ENCODE measurements around the gene AQP12A.
A peak's percentile ranks its signal among the peaks of the same experiment; 100 is the strongest.
"Not testable (repeated sequence)": the region's sequence is repeated elsewhere in the genome, so short reads cannot be mapped to it uniquely, and the experiment has no call there.

The AQP12A gene

GRCh38 chr2:240691631-240692420 lies at the start of gene AQP12A:
TSS of gene AQP12A (plus strand) at chr2:240691866. CDS start at chr2:240691914, 48 bp downstream.
- not testable (repeated sequence) for DNase-seq

GRCh38 chr2:240642061-240642805 lies 49.4 kb upstream of the AQP12A start:
- no peak for DNase-seq

- DNase-seq: no peak
These were observed 48.9 kb upstream of the AQP12A start for GRCh38 chr2:240642806-240643092.

GRCh38 chr2:240643093-240643810 lies 48.4 kb upstream of the AQP12A start:
- no peak for DNase-seq

DNA sequence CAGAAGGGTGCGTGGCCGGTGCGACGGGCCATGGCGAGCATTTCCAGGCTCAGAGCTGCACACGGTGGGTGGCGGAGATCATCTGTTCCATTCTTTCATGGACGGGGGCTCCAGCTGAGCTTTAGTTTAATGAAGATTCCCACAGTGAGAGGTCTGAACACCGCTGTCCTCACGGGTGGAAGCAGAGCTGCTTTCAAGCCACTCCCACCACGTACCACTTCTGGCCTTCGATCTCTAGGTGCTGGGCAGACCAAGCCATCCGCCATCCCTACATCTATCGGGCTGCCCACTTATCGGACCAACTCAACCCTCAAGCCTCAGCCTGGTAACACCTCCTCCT lies 47.9 kb upstream of the AQP12A start:
- no peak for DNase-seq

DNA sequence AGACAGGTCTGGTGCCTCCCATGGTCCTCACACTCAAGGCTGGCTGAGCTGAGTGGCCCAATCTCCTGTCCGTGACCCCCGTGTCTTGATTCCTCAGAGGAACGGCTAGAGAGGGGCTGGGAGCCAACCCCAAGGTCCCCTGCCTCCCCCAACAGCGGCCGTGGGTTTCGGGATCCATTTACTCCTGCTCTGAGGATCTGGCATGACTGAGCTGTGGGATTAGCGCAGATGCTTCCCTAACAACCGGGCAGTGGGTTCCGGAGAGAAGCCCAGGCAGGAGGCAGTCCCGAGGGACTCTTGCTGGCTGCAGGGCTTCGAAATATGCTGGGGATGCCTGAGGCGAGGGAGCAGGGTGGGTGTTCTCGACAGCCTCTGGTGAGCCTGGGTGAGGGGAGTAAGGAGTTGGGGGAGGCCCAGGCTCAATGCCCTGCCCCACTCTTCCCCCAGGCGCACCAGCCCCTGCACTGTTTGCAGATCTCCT lies 47.5 kb upstream of the AQP12A start:
- DNase-seq: no peak

DNA sequence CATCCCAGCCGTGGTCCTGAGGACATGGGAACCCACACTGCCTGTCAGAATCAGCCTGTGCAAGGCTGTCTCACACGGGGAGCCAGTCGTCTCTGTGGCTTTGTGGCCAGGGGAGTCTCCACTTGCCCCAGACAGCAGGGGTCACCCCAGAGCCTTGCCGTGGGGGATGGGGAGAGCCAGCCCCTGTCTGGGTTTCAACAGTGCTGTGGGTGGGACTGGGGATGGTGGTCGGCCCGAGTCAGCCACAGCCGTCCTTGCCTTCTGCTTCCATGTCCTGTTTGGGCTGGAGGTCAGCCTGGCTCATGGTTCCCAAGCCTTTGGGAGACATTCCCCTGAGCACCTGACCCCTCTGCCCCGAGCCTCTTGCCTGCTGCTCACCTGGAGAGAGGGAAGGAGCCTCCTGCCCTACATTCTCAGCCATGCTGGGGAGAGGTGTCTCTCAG lies 46.8 kb upstream of the AQP12A start:
- DNase-seq: no peak

GRCh38 chr2:240645346-240645745 lies 46.3 kb upstream of the AQP12A start:
- DNase-seq: no peak

GRCh38 chr2:240645801-240646175 lies 45.9 kb upstream of the AQP12A start:
- DNase-seq: no peak

- DNase-seq: peak; percentile 67
These were observed 45.3 kb upstream of the AQP12A start for GRCh38 chr2:240646176-240646899.

GRCh38 chr2:240646900-240647502 lies 44.7 kb upstream of the AQP12A start:
- DNase-seq: no peak

GRCh38 chr2:240647503-240648154 lies 44.0 kb upstream of the AQP12A start:
- DNase-seq: no peak

DNA sequence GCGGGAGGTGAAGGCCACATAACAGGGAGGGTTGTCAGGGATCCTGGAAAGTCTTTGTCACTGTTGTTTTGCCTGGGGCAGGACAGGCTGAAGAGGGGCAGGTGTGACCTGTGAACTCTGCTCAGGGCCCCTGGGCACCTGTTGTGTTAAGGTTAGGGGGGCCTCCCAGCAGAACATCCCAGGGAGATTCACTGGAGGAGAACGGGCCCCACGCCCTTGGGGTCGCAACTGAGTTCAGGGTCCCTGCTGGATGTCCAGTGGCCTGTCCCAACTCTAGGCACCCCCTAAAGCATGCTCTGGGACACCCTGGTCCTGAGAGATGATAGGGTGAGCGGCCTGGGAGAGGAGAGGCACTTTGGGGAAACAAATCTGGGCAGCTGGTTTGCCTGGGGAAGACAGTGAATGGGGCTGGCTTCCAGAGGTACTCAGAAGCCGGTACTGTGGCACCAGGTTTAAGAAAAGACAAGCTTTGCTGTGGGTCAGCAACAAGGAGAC lies 43.5 kb upstream of the AQP12A start:
- no peak for DNase-seq

DNA sequence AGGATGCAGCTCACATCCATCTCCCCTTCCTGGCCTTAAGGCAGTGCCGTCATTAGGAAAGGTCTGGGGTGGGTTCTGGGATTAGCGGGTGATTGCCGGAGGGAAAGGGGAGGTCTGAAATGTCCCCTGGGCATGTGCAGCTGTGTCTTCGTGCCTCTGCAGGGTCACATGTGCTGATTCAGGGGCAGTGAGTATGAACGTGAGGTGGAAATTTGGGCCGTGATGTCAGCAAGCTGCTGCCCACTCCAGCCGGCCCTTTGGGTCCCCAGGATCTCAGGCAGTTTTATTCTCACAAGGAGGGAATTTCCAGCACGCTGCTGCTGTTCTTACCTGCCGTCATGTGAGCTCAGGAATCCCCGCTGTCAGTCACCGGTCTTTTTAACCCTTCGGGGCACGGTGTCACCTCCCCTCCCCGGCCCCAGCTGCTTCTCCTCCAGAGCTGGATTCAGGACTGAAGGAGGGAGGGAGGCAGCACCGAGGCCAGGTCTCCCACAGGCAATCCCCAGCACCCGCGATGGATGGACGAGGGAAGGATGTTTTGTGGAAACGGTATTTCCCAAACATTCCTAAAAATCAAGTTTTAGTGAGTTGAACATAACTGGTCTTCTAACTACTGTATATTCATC lies 42.9 kb upstream of the AQP12A start:
- DNase-seq: no peak

DNA sequence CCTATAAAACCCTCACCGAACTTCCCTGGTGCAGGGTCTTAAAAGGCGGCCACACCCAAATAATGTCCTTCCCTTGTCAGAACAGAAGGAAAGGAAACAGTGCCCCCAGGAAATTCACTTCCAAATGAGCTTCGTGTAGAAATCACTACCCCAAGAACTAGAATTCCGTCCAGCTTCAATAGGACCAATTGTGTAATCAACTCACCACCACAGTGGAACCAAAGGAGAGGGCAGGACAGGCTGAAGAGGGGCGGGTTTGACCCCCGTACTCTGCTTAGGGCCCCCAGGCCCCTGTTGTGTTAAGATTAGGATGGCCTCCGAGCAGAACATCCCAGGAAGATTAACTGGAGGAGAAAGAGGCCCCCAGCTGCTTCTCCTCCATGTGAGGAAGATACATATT lies 42.3 kb upstream of the AQP12A start:
- no peak for DNase-seq

- DNase-seq: no peak
These were observed 41.3 kb upstream of the AQP12A start for GRCh38 chr2:240650254-240650965.

DNA sequence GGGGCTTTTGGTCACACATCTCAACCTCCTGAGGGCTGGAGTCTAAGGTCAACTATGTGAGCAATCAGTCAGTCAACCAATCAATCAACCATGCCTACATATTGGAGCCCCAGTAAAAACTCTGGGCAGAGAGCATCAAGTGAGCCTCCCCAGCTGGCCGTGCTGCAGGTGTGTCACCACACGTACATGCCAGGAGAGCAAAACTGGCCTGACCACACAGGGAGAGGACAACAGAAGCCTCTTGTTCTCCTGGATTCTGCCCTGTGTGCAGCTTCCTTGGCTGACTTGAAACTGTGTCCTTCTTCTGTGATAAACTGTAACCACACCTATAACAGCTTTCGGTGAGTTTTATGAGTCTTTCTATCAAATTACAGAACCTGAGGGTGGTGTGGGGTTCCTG lies 40.5 kb upstream of the AQP12A start:
- DNase-seq: no peak

DNA sequence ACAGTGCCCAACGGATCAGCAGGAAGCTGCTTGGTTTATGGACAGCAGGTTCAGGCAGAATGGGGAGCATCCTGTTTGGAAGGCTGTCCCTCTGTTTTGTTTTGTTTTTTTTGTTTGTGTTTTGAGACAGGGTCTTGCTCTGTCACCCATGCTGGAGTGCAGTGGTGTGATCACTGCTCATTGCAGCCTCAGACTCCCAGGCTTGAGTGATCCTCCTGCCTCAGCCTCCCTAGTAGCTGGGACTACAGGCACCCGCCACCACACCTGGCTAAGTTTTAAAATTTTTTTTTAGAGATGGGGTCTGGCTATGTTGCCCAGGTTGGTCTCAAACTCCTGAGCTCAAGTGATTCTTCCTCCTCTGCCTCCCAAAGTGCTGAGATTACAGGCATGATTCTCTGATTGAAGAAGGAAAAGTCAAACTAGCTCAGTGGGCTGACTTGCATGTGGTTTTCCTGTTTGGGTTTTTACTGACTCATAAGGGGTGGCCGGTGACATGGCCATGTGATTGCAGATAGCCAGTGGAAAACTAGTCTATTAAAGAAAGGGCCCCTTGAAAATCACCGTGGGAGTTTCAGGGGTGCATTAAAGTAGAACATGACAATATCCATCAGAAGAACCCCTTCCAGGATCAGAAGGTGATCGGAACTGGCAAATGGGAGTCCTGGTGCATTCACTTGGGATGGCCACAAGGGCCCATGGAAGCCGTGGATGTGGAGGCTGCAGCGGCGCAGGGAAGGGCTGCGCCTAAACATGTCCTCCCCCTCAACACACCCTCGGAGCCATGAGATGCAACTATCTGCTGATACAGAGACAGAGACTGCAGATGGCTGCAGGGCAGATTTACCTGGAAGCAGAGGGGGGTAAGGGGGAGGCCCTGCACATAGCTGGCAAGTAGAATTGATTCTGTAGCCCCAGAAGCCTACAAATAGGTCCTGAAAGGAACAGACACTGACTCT lies 35.5 kb upstream of the AQP12A start:
- DNase-seq: peak; percentile 14

DNA sequence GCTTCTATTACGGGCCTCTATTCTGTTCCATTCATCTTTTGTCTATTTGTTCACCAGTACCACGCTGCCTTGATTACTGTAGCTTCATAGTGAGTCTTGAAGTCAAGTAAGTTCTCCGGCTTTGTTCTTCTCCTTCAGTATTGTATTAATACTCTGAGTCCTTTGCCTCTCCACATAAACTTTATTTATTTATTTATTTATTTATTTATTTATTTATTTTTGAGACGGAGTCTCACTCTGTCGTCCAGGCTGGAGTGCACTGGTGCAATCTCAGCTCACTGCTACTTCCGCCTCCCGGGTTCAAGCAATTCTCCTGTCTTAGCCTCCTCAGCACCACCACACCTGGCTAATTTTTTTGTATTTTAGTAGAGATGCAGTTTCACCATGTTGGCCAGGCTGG lies 31.8 kb upstream of the AQP12A start:
- DNase-seq: not testable (repeated sequence)

- no peak for DNase-seq
These were observed 29.0 kb upstream of the AQP12A start for GRCh38 chr2:240662681-240663080.
